GM04503 (cell line): ENCODE results near the gene NECTIN3.
A peak's percentile ranks its signal among the peaks of the same experiment; 100 is the strongest.

Experiments used
- DNase-seq: peaks from one replicate; pipeline ENCODE4 v3.0.0-alpha.2; 2012; ENCODE audit warnings: low read depth

NECTIN3 gene

GRCh38 chr3:111071257-111072030 is at the start of gene NECTIN3:
Gene NECTIN3 (plus strand): TSS chr3:111071816. CDS start chr3:111072018, 202 bp downstream.
- peak; percentile 95 for DNase-seq

DNA sequence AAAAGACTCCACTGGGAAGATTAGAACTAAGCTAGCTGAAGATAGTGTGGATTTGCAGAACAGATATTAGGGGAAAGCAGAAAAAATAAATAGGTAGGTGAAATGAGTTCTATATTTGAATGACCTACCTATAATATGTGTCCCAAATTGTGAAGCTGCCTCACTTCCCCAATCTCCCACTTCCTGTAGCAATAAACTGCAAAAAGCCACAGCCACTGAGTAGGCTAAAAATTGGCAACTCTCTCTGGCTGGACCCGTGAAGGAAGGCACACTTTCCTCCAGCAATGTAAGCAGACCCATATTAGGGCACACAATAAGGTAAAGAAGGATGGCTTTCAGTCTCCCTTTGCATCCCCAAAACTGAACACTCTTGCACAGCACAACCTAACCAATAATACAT is 43.7 kb upstream of the NECTIN3 start:
- no peak for DNase-seq

- no peak for DNase-seq
Measured at GRCh38 chr3:111031538-111031937, 40.1 kb upstream of the NECTIN3 start.

GRCh38 chr3:111032677-111033076 is 38.9 kb upstream of the NECTIN3 start:
- no peak for DNase-seq

- DNase-seq = no peak
Measured at GRCh38 chr3:111033470-111034050, 38.1 kb upstream of the NECTIN3 start.

DNA sequence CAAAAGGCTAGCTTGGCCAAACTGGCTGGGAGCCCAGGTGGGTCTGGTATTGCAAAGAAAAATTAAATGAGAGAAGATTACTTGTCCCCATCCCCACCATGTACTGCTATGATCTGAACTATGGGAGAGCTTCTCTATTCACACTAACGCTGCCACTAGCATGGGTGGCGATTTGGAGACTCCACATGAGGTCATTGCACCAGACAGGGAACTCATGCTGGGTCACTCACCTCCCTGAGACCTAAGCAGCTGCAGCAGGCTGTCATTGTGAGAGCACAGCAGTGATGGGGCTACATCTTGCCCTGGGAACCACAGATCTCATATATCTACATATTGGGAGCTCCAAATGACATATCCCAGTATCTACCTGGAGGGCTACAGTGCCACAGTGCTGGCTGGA is 36.3 kb upstream of the NECTIN3 start:
- DNase-seq = no peak

GRCh38 chr3:111035902-111036301 is 35.7 kb upstream of the NECTIN3 start:
- DNase-seq = no peak

DNA sequence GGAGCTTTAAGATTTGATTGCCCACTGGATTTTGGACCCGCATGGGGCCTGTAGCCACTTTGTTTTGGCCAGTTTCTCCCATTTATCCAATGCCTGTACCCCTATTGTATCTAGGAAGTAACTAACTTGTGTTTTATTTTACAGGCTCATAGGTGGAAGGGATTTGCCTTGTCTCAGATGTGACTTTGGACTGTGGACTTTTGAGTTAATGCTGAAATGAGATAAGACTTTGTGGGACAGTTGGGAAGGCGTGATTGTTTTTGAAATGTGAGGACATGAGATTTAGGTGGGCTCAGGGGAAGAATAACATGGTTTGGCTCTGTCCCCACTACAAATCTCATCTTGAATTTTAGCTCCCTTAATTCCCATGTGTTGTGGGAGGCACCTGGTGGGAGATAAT is 30.7 kb upstream of the NECTIN3 start:
- no peak for DNase-seq

GRCh38 chr3:111045564-111045963 is 26.1 kb upstream of the NECTIN3 start:
- DNase-seq = no peak

DNA sequence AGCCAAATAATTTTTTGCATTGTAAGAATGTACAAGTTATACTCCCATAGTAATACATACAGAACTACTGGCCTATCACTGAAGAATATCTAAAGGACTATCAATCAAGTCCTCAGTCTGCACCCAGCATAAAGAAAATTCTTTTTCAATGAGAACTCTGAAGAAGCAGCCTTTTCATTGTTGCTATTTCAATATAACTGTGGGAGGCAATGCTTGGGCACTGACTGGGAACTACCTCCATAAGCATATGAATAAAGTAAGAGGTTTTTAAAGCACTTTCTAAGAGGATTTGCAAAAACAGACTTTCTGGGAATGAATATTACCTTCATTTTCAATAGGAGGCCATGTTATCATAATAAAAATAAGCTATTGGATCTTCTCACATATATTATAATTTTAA is 24.6 kb upstream of the NECTIN3 start:
- DNase-seq = no peak

DNA sequence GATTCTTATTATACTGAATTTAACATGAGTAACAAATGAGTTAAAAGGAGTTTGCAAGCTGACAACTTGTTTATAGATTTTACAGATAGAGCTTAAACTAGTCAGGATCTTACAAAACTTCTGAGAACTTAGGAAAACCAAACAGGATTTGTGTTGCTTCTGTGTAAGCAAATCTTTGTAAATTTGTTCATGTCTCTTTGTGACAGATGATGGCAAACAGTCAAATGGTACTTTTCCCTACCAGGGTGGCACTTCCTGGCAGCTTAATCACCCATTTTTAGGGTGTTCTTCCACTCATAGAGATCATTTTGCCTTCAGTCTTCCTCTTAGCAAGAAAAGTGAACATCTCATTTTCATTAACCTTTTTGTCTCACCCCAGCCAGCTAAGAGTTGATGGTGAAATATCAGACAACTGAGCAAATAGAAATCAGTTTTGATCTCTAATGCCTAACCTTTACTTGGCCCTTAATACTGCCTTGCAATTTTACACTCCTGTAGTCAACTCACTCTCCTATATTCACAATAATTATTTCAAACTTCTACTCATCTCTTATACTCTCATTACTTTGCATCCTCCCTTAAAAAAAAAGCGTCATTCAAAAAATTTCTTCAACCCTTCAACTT is 23.7 kb upstream of the NECTIN3 start:
- no peak for DNase-seq

- no peak for DNase-seq
Measured at GRCh38 chr3:111051354-111051753, 20.3 kb upstream of the NECTIN3 start.

GRCh38 chr3:111068574-111068973 is 3.0 kb upstream of the NECTIN3 start:
- DNase-seq = no peak

DNA sequence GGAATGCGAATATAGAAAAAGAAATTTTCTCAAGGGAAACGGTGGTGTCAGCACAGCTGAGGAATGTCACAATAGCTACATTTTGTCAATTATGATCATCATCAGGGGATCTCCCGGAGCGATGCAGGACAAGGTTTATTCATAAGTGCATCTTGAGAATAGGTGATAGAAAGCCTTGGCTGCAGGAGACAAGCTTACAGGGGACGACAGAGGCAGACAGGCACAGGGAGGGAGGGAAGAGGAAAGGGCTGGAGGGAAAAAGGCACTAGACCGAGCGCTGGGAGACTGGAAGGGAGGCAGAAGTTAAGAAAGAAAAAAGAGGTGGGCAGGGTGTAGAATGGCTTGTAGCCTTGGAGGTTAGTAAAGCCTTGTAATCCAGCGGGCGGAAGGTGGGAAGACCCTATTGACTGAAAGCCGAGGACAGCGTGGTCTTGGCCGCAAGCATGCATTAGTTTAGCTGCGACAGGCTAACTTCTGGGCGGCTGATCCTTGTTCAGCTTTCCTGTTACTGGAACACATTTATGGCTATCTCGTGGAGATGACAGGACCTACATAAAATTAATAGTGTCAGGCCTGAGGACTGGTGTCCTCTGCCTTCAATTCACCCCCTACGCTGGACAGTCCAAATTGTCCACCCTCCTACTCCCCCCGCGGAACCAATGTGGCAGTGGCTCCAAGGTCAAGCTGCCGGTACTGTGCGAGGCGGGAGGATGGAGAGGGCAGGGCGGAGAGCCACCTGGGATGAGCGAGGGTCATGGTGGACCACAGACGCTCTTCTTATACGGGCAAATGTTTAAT is 1.4 kb upstream of the NECTIN3 start:
- no peak for DNase-seq

GRCh38 chr3:111070772-111071256 is 802 bp upstream of the NECTIN3 start:
- no peak for DNase-seq

- DNase-seq = no peak
Measured at GRCh38 chr3:111072031-111072921, 660 bp downstream of the NECTIN3 start.

DNA sequence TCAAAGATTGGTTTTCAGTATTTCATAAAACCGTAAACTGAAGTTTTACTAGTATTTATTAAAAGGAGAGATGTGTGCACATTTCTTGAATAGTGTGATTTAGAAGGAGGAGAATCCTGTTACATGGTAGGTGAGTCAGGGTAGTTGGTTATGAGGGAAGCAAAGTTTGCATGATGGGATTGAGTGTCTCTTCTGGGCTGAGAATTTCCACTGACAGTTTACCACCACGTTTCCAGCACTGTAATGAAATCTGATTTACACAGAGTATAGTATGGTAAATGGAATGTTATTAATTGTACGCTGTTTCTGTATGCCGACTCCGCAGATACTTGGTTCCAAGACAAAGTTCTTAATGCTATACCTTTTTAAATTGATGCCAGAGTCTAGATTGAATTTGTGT is 1.6 kb downstream of the NECTIN3 start:
- no peak for DNase-seq

DNA sequence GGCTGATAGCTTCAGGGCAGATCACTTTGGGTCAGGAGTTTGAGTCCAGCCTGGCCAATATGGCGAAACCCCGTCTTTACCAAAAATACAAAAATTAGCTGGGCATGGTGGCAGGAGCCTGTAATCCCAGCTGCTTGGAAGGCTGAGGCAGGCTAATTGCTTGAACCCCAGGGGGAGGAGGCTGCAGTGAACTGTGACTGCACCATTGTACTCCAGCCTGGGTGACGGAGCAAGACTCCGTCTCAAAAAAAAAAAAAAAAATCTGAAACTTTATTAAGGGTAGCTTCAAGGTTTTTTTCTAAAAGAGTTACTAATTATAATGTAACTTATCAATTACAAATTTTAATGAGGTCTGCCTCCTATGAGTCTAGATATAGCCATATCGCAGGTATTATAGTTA is 5.1 kb downstream of the NECTIN3 start:
- no peak for DNase-seq

DNA sequence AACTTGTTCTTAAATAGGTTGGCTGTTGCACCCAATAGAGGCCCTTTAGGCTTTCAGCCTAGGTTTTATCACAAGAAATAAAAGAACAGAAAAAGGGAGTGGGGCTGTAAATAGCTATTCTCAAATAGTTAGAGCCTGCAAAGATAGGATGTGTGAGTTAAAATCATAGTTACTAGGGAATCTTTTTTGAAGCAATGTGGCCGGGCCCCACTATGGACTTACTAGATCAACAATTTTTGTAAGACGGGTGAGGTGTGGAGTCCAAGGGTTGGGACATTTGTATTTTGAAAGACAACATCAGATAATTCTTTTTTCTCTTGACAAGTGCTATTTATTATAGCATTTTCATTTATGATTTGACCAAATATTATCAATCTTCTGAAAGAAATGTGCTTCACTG is 5.8 kb downstream of the NECTIN3 start:
- DNase-seq = no peak

- DNase-seq = no peak
Measured at GRCh38 chr3:111080413-111080812, 8.8 kb downstream of the NECTIN3 start.

DNA sequence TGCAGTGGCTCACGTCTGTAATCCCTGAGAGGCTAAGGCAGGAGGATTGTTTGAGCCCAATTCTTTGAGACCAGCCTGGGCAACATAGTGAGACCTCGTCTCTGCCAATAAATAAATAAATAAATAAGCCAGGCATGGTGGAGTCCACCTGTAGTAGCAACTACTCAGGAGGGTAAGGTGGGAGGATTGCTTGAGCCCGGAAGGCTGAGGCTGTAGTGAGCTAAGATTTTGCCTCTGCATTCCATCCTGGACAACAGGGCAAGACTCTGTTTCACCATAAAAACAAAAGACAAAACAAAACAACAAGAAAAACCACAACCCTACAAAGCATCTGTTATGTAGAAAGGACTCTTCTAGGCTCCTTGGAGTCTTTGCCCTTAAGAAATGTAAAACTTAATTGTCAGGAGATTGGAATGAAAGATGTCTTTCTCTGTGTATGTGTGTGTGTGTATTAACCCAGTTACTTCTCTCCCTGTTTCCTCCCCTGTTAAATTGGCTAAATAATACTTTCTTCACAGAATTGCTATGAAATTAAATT is 9.5 kb downstream of the NECTIN3 start:
- peak; percentile 82 for DNase-seq
